ENCODE measurements around the gene SYK.

Gene SYK

GRCh38 chr9:90841213-90841612 is 39.6 kb downstream of the SYK start:
- H3K4me3 ChIP-seq (ENCODE audit: low read length), result no peak overlapping the region
- no peak for DNase-seq (ENCODE audit: low read depth)
- TF ChIP-seq CTCF (conservative IDR thresholded peaks at IDR 0.05; ENCODE audit: low read length), result no peak

- H3K4me3 ChIP-seq (ENCODE audit: low read length), result no peak overlapping the region
- TF ChIP-seq CTCF (conservative IDR thresholded peaks at IDR 0.05; ENCODE audit: low read length), result no peak
- no peak for DNase-seq (ENCODE audit: low read depth)
Observed at GRCh38 chr9:90841615-90842014, 40.0 kb downstream of the SYK start.

- TF ChIP-seq CTCF (conservative IDR thresholded peaks at IDR 0.05; ENCODE audit: low read length), result no peak
- no peak for DNase-seq (ENCODE audit: low read depth)
- H3K4me3 ChIP-seq (ENCODE audit: low read length), result no peak overlapping the region
Observed at GRCh38 chr9:90842176-90842777, 40.7 kb downstream of the SYK start.

- H3K4me3 ChIP-seq (ENCODE audit: low read length), result no peak overlapping the region
- DNase-seq (ENCODE audit: low read depth), result no peak
- no peak for TF ChIP-seq CTCF (conservative IDR thresholded peaks at IDR 0.05; ENCODE audit: low read length)
Observed at GRCh38 chr9:90842996-90843395, 41.4 kb downstream of the SYK start.

GRCh38 chr9:90843525-90843924 is 41.9 kb downstream of the SYK start:
- no peak for TF ChIP-seq CTCF (conservative IDR thresholded peaks at IDR 0.05; ENCODE audit: low read length)
- no peak overlapping the region for H3K4me3 ChIP-seq (ENCODE audit: low read length)
- DNase-seq (ENCODE audit: low read depth), result no peak

- no peak for DNase-seq (ENCODE audit: low read depth)
- H3K4me3 ChIP-seq (ENCODE audit: low read length), result no peak overlapping the region
- TF ChIP-seq CTCF (conservative IDR thresholded peaks at IDR 0.05; ENCODE audit: low read length), result no peak
Observed at GRCh38 chr9:90844326-90844725, 42.7 kb downstream of the SYK start.

- DNase-seq (ENCODE audit: low read depth), result no peak
- no peak overlapping the region for H3K4me3 ChIP-seq (ENCODE audit: low read length)
- no peak for TF ChIP-seq CTCF (conservative IDR thresholded peaks at IDR 0.05; ENCODE audit: low read length)
Observed at GRCh38 chr9:90846770-90847419, 45.3 kb downstream of the SYK start.

All from AG10803 (cell line).